Measurements from ENCODE around the gene VPS9D1.
"Not testable (repeated sequence)": the region's sequence is repeated elsewhere in the genome, so short reads cannot be mapped to it uniquely, and the experiment has no call there.

- not testable (repeated sequence) for TF ChIP-seq CTCF (IDR thresholded peaks at IDR 0.05; ENCODE audit: low read depth, low read length); EZH2phosphoT487 (IDR thresholded peaks at IDR 0.05; ENCODE audit: low read depth)
Observed at GRCh38 chr16:89694784-89695085, 26.0 kb downstream of the VPS9D1 start.
